Parathyroid adenoma (tissue), 2 donors: ENCODE results near the gene PLCL1.

Source experiments
- H2AFZ ChIP-seq: fragments of 300-600 bp; sonication (generic); one replicate; pipeline ENCODE4 v1.7.0; 2017; ENCODE audit warnings: antibody characterized with exemption, mild to moderate bottlenecking
- H3K27ac ChIP-seq: fragments of 300-600 bp; sonication (generic); one replicate; pipeline ENCODE4 v1.7.0; 2017
- H3K27me3 ChIP-seq: fragments of 300-600 bp; sonication (generic); one replicate; pipeline ENCODE4 v1.7.0; 2017; ENCODE audit warnings: low read length; ENCODE audit not compliant: control insufficient read depth, insufficient read depth
- H3K36me3 ChIP-seq: fragments of 300-600 bp; sonication (generic); one replicate; pipeline ENCODE4 v1.7.0; 2017; ENCODE audit warnings: low read length; ENCODE audit not compliant: control insufficient read depth, insufficient read depth
- H3K4me1 ChIP-seq: fragments of 300-600 bp; sonication (generic); one replicate; pipeline ENCODE4 v1.7.0; 2017; ENCODE audit warnings: control low read depth
- H3K4me2 ChIP-seq: fragments of 300-600 bp; sonication (generic); one replicate; pipeline ENCODE4 v1.7.0; 2017; ENCODE audit warnings: low read length
- H3K4me3 ChIP-seq: fragments of 300-600 bp; sonication (generic); one replicate; pipeline ENCODE4 v1.7.0; 2017; ENCODE audit warnings: low read depth, low read length
- H3K79me2 ChIP-seq: fragments of 300-600 bp; sonication (generic); one replicate; pipeline ENCODE4 v1.7.0; 2017; ENCODE audit warnings: control low read depth
- H3K9ac ChIP-seq: fragments of 300-600 bp; sonication (generic); one replicate; pipeline ENCODE4 v1.7.0; 2017; ENCODE audit warnings: mild to moderate bottlenecking
- H3K9me3 ChIP-seq: fragments of 300-600 bp; sonication (generic); one replicate; pipeline ENCODE4 v1.7.0; 2017; ENCODE audit warnings: low read length; ENCODE audit not compliant: control insufficient read depth
- TF ChIP-seq, protein P1 (sequence below): fragments of 300-600 bp; sonication (generic); IDR thresholded peaks from one replicate; pipeline ENCODE4 v1.7.0; 2017; ENCODE audit warnings: antibody characterized with exemption, mild to moderate bottlenecking
- donor health status: primary hyperparathyroidism.

The PLCL1 gene

GRCh38 chr2:197838579-197838978, 34.2 kb downstream of the PLCL1 start:
- no peaks in the 10 kb centered on the region for H3K27me3 ChIP-seq
- no peak overlapping the region for H3K9ac ChIP-seq
- H3K4me1 ChIP-seq = peaks cover 6% of the 10 kb centered on the region
- TF ChIP-seq, protein P1, sequence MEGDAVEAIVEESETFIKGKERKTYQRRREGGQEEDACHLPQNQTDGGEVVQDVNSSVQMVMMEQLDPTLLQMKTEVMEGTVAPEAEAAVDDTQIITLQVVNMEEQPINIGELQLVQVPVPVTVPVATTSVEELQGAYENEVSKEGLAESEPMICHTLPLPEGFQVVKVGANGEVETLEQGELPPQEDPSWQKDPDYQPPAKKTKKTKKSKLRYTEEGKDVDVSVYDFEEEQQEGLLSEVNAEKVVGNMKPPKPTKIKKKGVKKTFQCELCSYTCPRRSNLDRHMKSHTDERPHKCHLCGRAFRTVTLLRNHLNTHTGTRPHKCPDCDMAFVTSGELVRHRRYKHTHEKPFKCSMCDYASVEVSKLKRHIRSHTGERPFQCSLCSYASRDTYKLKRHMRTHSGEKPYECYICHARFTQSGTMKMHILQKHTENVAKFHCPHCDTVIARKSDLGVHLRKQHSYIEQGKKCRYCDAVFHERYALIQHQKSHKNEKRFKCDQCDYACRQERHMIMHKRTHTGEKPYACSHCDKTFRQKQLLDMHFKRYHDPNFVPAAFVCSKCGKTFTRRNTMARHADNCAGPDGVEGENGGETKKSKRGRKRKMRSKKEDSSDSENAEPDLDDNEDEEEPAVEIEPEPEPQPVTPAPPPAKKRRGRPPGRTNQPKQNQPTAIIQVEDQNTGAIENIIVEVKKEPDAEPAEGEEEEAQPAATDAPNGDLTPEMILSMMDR = no peak
- peak overlapping the region; percentile 26 for H3K4me2 ChIP-seq
- H3K4me3 ChIP-seq = peak overlapping the region; percentile 11
- peaks cover 16% of the 10 kb centered on the region for H3K79me2 ChIP-seq
- H3K27ac ChIP-seq = peak overlapping the region; percentile 11
- H3K9me3 ChIP-seq = no peaks in the 10 kb centered on the region
- H3K36me3 ChIP-seq = no peaks in the 10 kb centered on the region
- peak overlapping the region; percentile 6 for H2AFZ ChIP-seq

- no peaks in the 10 kb centered on the region for H3K36me3 ChIP-seq
- no peaks in the 10 kb centered on the region for H3K9me3 ChIP-seq
- H2AFZ ChIP-seq = no peak overlapping the region
- H3K4me2 ChIP-seq = no peak overlapping the region
- H3K79me2 ChIP-seq = peaks cover 16% of the 10 kb centered on the region
- TF ChIP-seq, protein P1 = no peak
- no peaks in the 10 kb centered on the region for H3K27me3 ChIP-seq
- peaks cover 6% of the 10 kb centered on the region for H3K4me1 ChIP-seq
- no peak overlapping the region for H3K9ac ChIP-seq
- no peak overlapping the region for H3K27ac ChIP-seq
- no peak overlapping the region for H3K4me3 ChIP-seq
Measured at GRCh38 chr2:197839327-197839726, 34.9 kb downstream of the PLCL1 start.

- no peak overlapping the region for H3K4me3 ChIP-seq
- H3K9ac ChIP-seq = no peak overlapping the region
- H3K9me3 ChIP-seq = no peaks in the 10 kb centered on the region
- no peaks in the 10 kb centered on the region for H3K36me3 ChIP-seq
- TF ChIP-seq, protein P1 = no peak
- H3K27me3 ChIP-seq = no peaks in the 10 kb centered on the region
- peaks cover 6% of the 10 kb centered on the region for H3K4me1 ChIP-seq
- H3K27ac ChIP-seq = no peak overlapping the region
- no peak overlapping the region for H2AFZ ChIP-seq
- no peak overlapping the region for H3K4me2 ChIP-seq
- H3K79me2 ChIP-seq = peaks cover 16% of the 10 kb centered on the region
Measured at GRCh38 chr2:197839856-197840255, 35.5 kb downstream of the PLCL1 start.

DNA sequence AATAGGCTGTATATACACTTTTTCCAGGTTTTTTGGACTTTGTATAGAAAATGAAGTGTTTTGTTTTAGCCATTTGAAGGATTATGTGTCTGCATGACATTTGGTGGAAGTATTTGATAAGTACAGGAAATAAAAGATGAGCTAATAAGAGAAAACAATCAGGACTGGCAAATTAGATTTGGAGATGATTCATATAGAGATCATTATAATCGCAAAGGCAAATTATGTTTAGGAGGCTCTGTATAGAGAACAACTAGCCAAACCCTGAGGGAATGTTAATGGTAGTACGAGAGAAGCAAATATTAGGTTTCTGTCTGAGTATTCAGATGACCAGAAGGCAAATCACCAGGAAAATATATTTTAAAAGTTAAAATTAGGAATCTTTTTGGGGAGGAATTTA, 41.7 kb downstream of the PLCL1 start:
- TF ChIP-seq, protein P1 = no peak
- H3K4me2 ChIP-seq = no peak overlapping the region
- no peak overlapping the region for H3K9ac ChIP-seq
- no peaks in the 10 kb centered on the region for H3K9me3 ChIP-seq
- H3K79me2 ChIP-seq = peaks cover 25% of the 10 kb centered on the region
- H2AFZ ChIP-seq = no peak overlapping the region
- no peaks in the 10 kb centered on the region for H3K36me3 ChIP-seq
- peaks cover 28% of the 10 kb centered on the region for H3K4me1 ChIP-seq
- no peak overlapping the region for H3K27ac ChIP-seq
- no peak overlapping the region for H3K4me3 ChIP-seq
- H3K27me3 ChIP-seq = no peaks in the 10 kb centered on the region

GRCh38 chr2:197846777-197847176, 42.4 kb downstream of the PLCL1 start:
- no peak overlapping the region for H2AFZ ChIP-seq
- TF ChIP-seq, protein P1 = no peak
- no peak overlapping the region for H3K4me2 ChIP-seq
- peaks cover 30% of the 10 kb centered on the region for H3K4me1 ChIP-seq
- H3K79me2 ChIP-seq = peaks cover 22% of the 10 kb centered on the region
- no peak overlapping the region for H3K27ac ChIP-seq
- no peaks in the 10 kb centered on the region for H3K27me3 ChIP-seq
- no peaks in the 10 kb centered on the region for H3K9me3 ChIP-seq
- no peaks in the 10 kb centered on the region for H3K36me3 ChIP-seq
- no peak overlapping the region for H3K9ac ChIP-seq
- H3K4me3 ChIP-seq = no peak overlapping the region
